Stimulated activated CD8-positive, alpha-beta memory T cell treated with anti-CD3 and anti-CD28 coated beads, Interleukin-15, amount 100 ng/mL, for 24 hours (primary cell): Measurements from ENCODE around the gene DLL1.

Experiments used
- DNase-seq: peaks from one replicate; pipeline ENCODE4 v3.0.0-alpha.2; 2020; ENCODE audit warnings: low read depth

The DLL1 gene

GRCh38 chr6:170295510-170296422 lies 4.9 kb upstream of the DLL1 start:
- no peak for DNase-seq

DNA sequence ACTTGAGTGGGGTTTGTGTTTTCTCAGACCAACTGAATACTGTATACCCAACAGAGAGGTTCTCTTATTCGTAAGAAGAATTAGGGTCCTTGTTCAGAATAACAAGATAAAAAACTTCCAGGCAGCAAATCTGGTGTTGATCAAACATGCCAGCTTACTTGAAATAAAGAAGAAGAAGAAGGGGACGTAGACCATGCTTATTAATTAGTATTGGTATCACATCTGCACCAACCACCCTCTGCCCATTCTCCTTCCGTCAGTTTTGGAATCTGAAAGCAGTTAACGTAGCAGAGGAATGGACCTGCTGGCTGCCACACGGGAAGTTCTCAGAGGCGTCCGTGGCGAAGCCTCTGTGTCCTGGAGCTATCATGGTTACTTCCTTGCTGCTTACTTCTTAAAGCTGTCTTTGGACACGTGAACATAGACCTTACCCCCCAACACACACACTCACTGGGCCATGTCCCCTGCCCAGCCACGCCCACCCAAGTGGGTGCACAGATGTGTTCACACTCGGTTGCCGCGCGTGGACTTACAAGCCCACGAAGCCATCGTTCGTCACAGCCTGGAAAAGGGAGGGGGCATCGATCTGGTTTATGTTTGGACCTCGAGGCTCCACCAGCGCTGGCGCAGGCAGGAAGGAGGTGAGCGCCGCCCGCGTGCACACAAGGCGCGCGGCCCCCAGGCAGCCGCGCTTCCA lies 4.1 kb upstream of the DLL1 start:
- no peak for DNase-seq

DNA sequence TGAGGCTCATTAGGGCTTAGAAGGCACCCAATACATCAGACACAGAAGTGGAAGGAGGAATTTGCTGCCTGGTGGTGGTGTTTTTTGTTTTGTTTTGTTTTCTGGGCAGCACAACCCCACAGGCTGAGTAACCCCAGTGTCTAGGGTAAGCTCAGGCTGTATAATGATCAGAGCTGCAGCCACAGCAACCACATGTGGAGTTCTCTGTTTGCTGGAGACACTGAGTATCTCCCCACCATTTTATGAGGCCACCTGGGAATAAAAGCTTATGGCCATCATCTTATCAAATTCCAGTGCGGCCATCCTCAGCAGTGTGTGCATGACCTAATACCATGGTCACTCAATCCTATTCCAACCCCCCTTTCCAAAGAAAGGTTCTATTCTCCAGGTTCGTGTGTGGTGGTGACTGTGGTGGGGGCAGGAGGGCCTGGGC lies 3.4 kb upstream of the DLL1 start:
- DNase-seq, result no peak

DNA sequence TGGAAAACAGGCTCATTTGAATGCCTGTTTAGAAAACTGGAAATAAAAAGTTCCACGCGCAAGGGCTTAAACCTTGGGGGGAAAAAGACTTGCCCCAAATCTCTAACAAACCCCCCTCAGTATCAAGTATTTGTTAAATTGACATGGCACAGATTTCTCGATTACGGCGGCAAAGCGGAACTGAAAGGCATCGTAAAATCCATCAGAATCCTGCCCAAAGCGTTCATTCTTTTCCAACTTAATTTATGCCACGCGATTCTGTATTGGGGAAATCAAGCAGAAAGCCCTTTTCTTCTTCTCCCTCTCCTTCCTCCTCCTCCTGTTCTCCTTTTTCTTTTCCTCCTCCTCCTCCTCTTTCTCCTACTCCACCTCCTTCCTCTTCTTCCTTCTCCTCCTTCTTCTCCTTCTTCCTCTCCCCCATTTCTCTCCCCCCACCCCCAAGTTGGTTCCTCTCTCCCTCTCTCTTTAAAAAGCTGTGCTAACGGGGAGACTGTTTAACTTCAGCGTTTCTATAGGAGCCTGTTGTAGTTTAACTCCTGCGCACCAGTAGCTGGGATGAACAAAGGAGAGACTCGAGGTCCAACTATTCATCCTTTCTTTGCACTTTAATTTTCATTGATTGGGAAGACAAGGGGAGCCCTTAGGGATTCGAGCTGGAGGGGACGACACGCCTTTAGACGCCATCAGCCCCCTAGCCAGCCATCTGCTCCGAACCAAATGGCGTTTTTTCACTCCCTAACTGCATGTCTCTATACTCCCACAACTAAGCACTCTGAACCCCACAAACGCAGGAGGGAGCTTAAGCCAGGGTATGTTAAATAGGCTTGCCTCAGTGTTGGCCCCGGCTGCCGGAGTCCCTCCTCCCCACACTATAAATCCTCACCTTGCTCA lies 2.7 kb upstream of the DLL1 start:
- no peak for DNase-seq

DNA sequence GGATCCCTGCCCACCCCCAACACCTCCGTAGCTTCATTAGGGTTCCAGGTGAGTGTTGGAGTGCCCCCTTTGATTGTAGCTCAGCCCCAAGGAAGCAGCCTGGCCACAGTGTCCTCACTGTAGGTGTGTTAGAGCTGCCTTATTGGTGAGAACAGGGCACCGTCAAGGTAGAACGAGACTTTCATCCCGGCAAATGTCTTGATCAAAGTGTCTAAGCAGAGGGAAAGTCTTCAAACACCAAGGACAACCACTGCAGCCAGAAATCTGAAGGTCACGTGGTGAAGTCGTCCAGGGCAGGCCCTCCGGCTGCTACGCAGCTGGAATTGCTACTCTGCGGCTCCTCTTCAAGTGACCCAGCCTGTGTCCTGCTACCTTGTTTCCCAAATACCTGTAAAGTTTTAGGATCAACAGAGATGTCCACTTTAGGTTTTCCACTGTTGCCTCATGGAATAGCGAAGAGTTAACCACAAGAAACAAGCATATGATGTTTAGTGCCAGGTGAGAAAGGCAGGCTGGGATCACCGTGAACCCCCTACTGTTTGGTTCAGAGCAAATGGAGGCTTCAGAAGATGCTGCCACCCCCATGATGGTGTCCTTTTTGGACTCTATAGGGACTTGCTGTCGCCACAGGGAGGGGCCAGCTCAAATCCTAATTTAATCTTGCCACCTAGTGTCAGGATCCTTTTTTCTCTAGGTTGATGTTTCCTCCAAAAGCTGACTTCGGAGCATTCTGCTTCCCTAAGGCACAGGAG lies 1.7 kb upstream of the DLL1 start:
- DNase-seq, result no peak

GRCh38 chr6:170292111-170292406 lies 1.2 kb upstream of the DLL1 start:
- no peak for DNase-seq

GRCh38 chr6:170291271-170292110 lies 613 bp upstream of the DLL1 start:
- DNase-seq, result no peak

GRCh38 chr6:170289951-170290295 lies 955 bp downstream of the DLL1 start:
- DNase-seq, result no peak

DNA sequence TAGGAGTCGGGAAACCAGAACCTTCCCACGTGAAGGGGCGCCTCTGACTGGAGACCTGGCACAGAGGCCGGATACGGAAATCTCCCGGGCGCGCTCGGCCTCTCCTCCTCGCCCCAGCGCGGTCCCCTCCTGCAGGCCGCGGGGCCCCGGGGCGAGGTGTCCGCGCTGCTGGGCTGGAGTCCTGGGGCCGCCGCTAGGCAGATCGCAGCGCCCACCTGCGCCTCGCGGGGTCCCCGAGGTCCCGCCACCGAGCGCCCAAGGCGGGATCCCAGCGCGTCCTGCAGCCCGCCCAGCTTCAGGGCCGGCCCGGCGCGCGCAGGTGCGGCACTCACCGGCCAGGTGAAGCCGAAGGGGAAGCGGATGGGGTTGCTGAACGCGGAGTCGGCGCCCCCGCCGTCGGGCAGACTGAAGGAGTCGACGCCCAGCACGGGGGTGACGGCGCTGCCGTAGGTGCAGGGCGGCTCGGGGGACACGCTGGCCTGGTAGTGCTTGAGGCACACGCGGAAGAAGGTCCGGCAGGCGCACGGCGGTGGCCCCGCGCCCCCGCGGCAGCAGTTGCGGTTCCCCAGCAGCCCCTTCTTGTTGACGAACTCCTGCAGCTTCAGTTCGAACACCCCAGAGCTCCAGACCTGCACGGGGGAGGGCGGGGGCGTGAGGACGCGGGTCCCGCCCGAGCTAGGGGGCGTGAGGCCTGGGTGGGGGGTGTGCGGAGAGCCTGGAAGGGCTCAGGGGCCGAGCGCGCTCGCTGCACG lies 1.5 kb downstream of the DLL1 start:
- DNase-seq, result no peak

- DNase-seq, result no peak
Measured at GRCh38 chr6:170288852-170289179, 2.1 kb downstream of the DLL1 start.

DNA sequence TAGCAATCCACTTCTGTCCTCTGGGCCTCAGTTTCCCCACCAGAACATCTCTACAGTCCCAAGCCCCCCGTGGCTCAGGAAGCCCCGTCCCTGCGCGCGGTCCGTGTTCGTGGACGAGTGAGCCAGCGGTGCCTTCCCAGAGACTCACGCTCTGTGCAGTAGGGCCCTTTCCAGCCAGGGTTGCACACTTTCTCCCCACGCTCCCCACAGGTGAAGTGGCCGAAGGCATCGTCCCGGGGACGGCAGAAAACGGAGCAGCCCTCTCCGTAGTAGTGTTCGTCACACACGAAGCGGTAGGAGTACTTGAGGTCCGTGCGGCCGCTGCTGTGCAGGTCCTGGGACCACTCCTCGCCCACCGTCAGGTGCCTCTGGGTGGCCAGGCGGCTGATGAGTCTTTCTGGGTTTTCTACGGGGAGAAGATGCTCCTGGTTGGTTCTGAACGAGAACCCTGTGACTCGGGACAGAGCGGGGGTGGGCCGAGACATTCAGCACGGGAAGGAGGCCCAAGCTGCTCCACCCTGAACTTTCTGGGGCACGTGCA lies 2.7 kb downstream of the DLL1 start:
- DNase-seq, result no peak

DNA sequence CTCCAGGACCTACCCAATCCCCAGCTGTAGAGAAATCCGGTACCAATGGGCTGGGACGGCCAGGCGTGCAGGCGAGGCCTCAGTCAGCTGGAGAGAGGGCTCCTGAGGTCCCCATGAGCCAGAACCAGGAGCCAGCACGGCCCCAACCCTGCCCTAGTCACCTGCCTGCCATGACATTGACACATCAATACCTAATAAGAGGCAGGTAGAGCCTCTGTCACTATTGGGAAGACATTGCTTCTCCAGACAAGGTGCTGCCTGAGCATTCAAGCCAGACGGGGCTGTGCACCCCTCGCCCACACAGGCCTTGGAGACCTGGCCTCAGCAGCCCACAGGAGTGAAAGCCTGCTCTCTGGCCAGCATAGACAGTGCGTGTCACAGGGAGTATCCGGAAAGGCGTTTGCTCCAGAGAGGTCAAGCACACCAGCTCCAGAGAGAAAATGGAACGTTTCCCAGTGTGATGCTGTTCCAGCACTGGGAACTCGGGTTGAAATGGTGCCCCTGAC lies 3.5 kb downstream of the DLL1 start:
- DNase-seq, result no peak

DNA sequence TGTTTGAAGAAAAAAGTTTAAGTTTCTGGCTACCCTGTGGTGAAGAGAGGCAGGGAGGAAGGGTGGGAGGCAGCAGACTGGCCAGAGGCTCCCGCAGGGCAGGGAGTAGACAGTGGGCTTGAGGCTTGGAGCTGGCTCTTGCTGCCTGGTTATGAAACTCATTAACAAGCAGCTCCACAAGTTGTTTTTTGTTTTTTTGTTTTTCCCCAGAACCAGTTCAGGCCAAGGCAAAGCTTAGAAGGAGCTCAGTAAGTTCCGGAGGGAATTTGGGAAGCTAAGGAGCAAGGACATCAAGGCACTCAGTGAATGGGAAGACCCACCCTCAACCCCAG lies 4.0 kb downstream of the DLL1 start:
- DNase-seq, result no peak

DNA sequence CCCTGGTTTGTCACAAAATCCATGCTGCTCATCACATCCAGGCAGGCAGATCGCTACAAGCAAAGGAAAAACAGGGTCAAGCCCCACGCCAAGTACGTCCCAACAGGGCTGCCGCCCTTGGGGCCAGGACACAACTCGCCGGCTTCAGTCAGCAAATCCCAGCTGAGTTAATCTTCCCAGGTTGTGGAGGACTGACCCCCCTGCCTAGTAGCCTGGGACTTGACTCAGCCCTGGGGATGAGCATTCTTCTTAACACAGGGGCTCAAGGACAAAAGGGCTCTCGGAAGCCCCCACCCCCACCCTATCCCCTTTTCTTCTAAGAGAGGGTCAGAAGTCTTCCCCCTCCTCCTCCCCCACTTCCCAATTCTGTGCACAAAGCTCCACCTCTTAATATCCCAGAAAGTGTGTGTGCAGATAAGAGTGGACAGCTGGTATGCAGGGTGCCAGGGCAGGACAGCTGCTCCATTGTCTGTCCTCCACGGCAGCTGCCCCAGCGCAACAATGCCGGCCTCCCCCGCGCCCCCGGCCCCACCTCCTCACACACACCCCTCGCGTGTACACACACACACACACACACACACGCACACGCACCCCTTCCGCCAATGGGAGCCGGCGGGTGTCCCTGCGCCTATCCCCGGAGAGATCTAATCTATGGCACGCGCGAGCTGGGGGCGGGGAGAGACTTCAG lies 4.5 kb downstream of the DLL1 start:
- DNase-seq, result no peak

DNA sequence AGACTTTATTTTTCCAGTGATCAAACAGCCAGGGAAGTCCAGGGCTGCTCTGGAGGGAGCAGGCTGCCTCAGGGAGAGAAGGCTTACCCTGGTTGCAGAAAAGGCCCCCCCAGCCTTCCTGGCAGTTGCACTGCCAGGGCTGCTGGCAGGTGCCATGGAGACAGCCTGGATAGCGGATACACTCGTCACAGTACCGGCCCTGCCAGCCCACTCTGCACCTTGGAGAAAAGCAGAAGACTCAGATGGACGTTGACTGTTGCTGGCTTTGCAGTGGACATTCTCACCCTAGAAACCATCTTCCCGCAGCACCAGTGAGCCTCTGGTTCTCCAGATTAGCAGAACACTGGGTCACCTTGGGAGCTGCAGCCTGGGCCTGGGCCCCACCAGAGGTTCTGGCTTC lies 5.4 kb downstream of the DLL1 start:
- DNase-seq, result no peak

GRCh38 chr6:170284866-170285469 lies 5.9 kb downstream of the DLL1 start:
- DNase-seq, result no peak

GRCh38 chr6:170284126-170284773 lies 6.6 kb downstream of the DLL1 start:
- DNase-seq, result no peak
